Liver (tissue), 3 donors: ENCODE results near the gene TIAM1.

Experiments used
- FOXA1 ChIP-seq: IDR thresholded peaks from 2 replicates; pipeline ENCODE4 v1.6.1; 2016; ENCODE audit warnings: antibody characterized with exemption
- FOXA2 ChIP-seq: IDR thresholded peaks from 2 replicates; pipeline ENCODE4 v1.6.1; 2016; ENCODE audit warnings: antibody characterized with exemption
- HNF4A ChIP-seq, 2 donors: conservative IDR thresholded peaks; 2 replicates each; pipeline ENCODE4 v1.6.1; 2016; ENCODE audit warnings: antibody characterized with exemption in 2 of 2, mild to moderate bottlenecking in 2 of 2
- JUND ChIP-seq, 2 donors: IDR thresholded peaks; 2 replicates each; pipeline ENCODE4 v1.6.1; 2016; ENCODE audit warnings: antibody characterized with exemption in 2 of 2
- TAF1 ChIP-seq: conservative IDR thresholded peaks from 2 replicates; pipeline ENCODE4 v1.6.1; 2016; ENCODE audit warnings: antibody characterized with exemption, mild to moderate bottlenecking
- TF ChIP-seq, protein P1 (sequence below): fragments of 150-350 bp; IDR thresholded peaks from 2 replicates; pipeline ENCODE4 v1.5.1; 2017; ENCODE audit warnings: improper control_type of control experiment, low read depth, low read length; ENCODE audit not compliant: missing input control
- TF ChIP-seq, protein P2 (sequence below): IDR thresholded peaks from 2 replicates; pipeline ENCODE4 v1.6.1; 2016; ENCODE audit warnings: antibody characterized with exemption
- TF ChIP-seq, protein P3 (sequence below): IDR thresholded peaks from 2 replicates; pipeline ENCODE4 v1.6.1; 2016; ENCODE audit warnings: antibody characterized with exemption
- TF ChIP-seq, protein P4 (sequence below): IDR thresholded peaks from 2 replicates; pipeline ENCODE4 v1.6.1; 2016; ENCODE audit warnings: antibody characterized with exemption, mild to moderate bottlenecking
- donor health status: healthy.
- donor health status: healthy.

DNA sequence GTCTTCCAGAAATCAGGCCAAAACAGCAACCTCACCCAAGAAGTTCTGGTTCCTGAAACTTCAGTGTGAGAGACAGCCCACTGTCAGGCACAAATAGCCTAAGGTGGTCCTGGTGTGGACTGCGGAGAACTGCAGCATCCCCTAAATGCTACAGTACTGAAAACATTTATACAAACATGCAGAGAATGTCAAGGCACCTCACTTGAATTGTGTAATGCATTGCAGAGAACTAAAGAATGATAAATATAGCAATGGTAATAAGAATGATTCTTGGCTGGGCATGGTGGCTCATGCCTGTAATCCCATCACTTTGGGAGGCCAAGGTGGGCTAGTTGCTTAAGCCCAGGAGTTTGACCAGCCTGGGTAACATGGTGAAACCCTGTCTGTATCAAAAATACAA, 138.6 kb downstream of the TIAM1 start:
- TF ChIP-seq, protein P1, sequence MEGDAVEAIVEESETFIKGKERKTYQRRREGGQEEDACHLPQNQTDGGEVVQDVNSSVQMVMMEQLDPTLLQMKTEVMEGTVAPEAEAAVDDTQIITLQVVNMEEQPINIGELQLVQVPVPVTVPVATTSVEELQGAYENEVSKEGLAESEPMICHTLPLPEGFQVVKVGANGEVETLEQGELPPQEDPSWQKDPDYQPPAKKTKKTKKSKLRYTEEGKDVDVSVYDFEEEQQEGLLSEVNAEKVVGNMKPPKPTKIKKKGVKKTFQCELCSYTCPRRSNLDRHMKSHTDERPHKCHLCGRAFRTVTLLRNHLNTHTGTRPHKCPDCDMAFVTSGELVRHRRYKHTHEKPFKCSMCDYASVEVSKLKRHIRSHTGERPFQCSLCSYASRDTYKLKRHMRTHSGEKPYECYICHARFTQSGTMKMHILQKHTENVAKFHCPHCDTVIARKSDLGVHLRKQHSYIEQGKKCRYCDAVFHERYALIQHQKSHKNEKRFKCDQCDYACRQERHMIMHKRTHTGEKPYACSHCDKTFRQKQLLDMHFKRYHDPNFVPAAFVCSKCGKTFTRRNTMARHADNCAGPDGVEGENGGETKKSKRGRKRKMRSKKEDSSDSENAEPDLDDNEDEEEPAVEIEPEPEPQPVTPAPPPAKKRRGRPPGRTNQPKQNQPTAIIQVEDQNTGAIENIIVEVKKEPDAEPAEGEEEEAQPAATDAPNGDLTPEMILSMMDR = no peak
- TF ChIP-seq, protein P2, sequence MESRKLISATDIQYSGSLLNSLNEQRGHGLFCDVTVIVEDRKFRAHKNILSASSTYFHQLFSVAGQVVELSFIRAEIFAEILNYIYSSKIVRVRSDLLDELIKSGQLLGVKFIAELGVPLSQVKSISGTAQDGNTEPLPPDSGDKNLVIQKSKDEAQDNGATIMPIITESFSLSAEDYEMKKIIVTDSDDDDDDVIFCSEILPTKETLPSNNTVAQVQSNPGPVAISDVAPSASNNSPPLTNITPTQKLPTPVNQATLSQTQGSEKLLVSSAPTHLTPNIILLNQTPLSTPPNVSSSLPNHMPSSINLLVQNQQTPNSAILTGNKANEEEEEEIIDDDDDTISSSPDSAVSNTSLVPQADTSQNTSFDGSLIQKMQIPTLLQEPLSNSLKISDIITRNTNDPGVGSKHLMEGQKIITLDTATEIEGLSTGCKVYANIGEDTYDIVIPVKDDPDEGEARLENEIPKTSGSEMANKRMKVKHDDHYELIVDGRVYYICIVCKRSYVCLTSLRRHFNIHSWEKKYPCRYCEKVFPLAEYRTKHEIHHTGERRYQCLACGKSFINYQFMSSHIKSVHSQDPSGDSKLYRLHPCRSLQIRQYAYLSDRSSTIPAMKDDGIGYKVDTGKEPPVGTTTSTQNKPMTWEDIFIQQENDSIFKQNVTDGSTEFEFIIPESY = no peak
- TF ChIP-seq FOXA2 (no peak), JUND (IDR thresholded peaks at IDR 0.05) (no peak), FOXA1 (no peak), HNF4A (conservative IDR thresholded peaks at IDR 0.05) (no peak), TAF1 (no peak)
- TF ChIP-seq, protein P3, sequence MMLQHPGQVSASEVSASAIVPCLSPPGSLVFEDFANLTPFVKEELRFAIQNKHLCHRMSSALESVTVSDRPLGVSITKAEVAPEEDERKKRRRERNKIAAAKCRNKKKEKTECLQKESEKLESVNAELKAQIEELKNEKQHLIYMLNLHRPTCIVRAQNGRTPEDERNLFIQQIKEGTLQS = no peak
- TF ChIP-seq, protein P4, sequence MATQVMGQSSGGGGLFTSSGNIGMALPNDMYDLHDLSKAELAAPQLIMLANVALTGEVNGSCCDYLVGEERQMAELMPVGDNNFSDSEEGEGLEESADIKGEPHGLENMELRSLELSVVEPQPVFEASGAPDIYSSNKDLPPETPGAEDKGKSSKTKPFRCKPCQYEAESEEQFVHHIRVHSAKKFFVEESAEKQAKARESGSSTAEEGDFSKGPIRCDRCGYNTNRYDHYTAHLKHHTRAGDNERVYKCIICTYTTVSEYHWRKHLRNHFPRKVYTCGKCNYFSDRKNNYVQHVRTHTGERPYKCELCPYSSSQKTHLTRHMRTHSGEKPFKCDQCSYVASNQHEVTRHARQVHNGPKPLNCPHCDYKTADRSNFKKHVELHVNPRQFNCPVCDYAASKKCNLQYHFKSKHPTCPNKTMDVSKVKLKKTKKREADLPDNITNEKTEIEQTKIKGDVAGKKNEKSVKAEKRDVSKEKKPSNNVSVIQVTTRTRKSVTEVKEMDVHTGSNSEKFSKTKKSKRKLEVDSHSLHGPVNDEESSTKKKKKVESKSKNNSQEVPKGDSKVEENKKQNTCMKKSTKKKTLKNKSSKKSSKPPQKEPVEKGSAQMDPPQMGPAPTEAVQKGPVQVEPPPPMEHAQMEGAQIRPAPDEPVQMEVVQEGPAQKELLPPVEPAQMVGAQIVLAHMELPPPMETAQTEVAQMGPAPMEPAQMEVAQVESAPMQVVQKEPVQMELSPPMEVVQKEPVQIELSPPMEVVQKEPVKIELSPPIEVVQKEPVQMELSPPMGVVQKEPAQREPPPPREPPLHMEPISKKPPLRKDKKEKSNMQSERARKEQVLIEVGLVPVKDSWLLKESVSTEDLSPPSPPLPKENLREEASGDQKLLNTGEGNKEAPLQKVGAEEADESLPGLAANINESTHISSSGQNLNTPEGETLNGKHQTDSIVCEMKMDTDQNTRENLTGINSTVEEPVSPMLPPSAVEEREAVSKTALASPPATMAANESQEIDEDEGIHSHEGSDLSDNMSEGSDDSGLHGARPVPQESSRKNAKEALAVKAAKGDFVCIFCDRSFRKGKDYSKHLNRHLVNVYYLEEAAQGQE = no peak
